Measurements from ENCODE around the gene IRF2BP2.

The IRF2BP2 gene

DNA sequence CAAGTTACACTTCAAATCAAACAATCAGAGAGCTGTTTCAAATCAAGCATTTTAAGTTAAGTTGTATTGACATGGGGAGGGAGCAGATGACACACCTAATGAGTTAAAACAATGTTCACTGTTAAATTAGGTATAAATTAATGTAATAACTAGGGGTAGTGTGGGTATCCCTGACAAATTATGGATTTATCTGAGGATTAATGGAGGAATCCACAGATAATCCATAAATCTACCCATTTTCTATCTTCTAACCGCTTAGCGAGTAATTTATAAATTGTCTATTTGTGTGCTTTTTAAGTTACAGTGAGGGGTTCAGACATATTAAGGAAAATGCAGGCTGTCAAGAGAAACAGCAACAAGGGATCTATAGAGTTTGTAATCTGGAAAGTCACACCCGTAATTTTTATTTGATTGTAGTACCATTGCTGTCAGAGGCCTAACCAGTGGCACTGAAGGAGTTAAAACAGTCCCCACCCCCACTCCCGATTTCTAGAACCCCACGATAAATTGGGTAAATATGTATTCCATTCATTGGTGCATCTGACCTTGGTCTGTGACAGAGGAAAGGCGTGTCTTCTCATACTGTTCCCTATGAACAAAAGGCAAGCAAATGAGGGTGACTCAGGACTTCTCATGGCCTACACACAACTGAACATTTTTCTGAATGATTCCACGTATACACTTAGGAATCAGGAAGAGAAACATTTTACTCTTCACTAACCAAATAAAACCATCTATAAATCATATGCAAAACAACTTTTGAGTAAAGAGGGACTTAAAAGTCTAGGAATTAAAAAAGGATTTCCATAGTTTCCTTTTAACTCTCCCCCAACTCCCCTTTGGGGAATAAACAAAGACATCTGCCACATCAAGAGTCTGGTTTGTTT is 7.4 kb downstream of the IRF2BP2 start:
- DNase-seq: no peak
- Histone ChIP-seq H3K79me1 (ENCODE audit: low read length) (peaks cover 8% of the 10 kb centered on the region), H3K56ac (ENCODE audit: low read length) (peak overlapping the region; percentile 18), H3K4me1 (ENCODE audit: control insufficient read depth, low read depth, low read length) (peaks cover 7% of the 10 kb centered on the region), H2AK5ac (ENCODE audit: low read length) (no peak overlapping the region), H3K36me3 (ENCODE audit: control insufficient read depth, insufficient read depth, low read length) (peaks cover 3% of the 10 kb centered on the region), H2BK120ac (ENCODE audit: low read depth, low read length) (no peak overlapping the region), H4K5ac (ENCODE audit: low read length) (no peak overlapping the region), H3K23ac (ENCODE audit: low read length) (no peak overlapping the region), H3K79me2 (ENCODE audit: control insufficient read depth, insufficient read depth, low read length) (peaks cover 35% of the 10 kb centered on the region), H3K4me3 (ENCODE audit: low read length) (no peak overlapping the region), H4K8ac (ENCODE audit: low read depth, low read length) (no peak overlapping the region), H3K4me2 (ENCODE audit: low read length) (no peak overlapping the region), H3K4ac (ENCODE audit: low read depth, low read length) (no peak overlapping the region), H3K27me3 (ENCODE audit: insufficient read depth, low read length, poor library complexity) (no peaks in the 10 kb centered on the region), H2BK15ac (replicated peaks; ENCODE audit: low read depth) (no peak overlapping the region), H3K27ac (ENCODE audit: low read depth, low read length) (no peak overlapping the region), H3K18ac (ENCODE audit: low read length) (peak overlapping the region; percentile 28), H2BK5ac (ENCODE audit: low read length) (no peak overlapping the region), H3K9ac (ENCODE audit: low read length) (peak overlapping the region; percentile 35)
- WGBS (ENCODE audit: extremely low coverage, insufficient coverage, low lambda C conversion rate): no CpG with 5 or more reads among the region's 7 CpGs

DNA sequence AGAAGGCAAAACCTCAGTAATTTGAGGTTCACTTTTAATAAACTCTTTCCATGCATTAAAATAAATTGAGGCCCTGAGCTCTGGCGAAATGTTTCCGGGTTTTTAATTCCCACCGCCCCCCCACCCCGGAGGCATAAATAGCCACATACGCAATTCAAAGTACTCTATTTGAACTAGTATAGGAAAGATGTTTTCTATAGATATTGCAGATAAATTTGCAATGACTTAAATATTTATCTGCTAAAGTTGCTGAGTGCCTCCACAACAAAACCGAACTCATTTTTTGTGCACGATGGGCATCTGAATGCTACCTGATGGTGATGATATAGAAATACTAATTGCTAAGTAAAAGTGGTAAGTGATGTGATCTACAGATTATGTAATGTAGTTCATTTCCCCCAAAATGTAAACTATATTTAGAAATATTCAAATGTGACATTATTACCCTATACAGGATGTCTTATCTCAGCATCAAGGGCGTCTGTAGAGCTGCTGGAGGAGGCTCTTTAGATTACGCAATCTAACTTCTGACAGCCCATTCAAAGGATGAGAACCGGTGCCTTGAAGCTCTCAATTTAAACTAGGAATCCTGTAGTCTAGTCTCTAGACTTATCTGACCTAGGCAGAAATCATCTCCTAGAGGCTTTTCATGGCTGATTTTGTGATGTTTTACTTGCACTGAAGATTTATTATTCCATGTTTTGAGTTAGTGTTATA is 8.5 kb downstream of the IRF2BP2 start:
- H2BK120ac ChIP-seq (ENCODE audit: low read depth, low read length): no peak overlapping the region
- peak overlapping the region; percentile 96 for H3K27ac ChIP-seq (ENCODE audit: low read depth, low read length)
- H3K4ac ChIP-seq (ENCODE audit: low read depth, low read length): no peak overlapping the region
- no peak overlapping the region for H4K5ac ChIP-seq (ENCODE audit: low read length)
- no peak overlapping the region for H2BK15ac ChIP-seq (replicated peaks; ENCODE audit: low read depth)
- no peak overlapping the region for H3K56ac ChIP-seq (ENCODE audit: low read length)
- no peak overlapping the region for H3K4me2 ChIP-seq (ENCODE audit: low read length)
- H3K4me1 ChIP-seq (ENCODE audit: control insufficient read depth, low read depth, low read length): peaks cover 6% of the 10 kb centered on the region
- peaks cover 25% of the 10 kb centered on the region for H3K79me2 ChIP-seq (ENCODE audit: control insufficient read depth, insufficient read depth, low read length)
- H3K4me3 ChIP-seq (ENCODE audit: low read length): no peak overlapping the region
- no peak overlapping the region for H2AK5ac ChIP-seq (ENCODE audit: low read length)
- no peak overlapping the region for H3K23ac ChIP-seq (ENCODE audit: low read length)
- DNase-seq: peak; percentile 76
- no peaks in the 10 kb centered on the region for H3K27me3 ChIP-seq (ENCODE audit: insufficient read depth, low read length, poor library complexity)
- WGBS (ENCODE audit: extremely low coverage, insufficient coverage, low lambda C conversion rate): no CpG with 5 or more reads among the region's 10 CpGs
- no peak overlapping the region for H4K8ac ChIP-seq (ENCODE audit: low read depth, low read length)
- no peak overlapping the region for H3K9ac ChIP-seq (ENCODE audit: low read length)
- peaks cover 5% of the 10 kb centered on the region for H3K79me1 ChIP-seq (ENCODE audit: low read length)
- H2BK5ac ChIP-seq (ENCODE audit: low read length): no peak overlapping the region
- no peak overlapping the region for H3K18ac ChIP-seq (ENCODE audit: low read length)
- H3K36me3 ChIP-seq (ENCODE audit: control insufficient read depth, insufficient read depth, low read length): no peaks in the 10 kb centered on the region

DNA sequence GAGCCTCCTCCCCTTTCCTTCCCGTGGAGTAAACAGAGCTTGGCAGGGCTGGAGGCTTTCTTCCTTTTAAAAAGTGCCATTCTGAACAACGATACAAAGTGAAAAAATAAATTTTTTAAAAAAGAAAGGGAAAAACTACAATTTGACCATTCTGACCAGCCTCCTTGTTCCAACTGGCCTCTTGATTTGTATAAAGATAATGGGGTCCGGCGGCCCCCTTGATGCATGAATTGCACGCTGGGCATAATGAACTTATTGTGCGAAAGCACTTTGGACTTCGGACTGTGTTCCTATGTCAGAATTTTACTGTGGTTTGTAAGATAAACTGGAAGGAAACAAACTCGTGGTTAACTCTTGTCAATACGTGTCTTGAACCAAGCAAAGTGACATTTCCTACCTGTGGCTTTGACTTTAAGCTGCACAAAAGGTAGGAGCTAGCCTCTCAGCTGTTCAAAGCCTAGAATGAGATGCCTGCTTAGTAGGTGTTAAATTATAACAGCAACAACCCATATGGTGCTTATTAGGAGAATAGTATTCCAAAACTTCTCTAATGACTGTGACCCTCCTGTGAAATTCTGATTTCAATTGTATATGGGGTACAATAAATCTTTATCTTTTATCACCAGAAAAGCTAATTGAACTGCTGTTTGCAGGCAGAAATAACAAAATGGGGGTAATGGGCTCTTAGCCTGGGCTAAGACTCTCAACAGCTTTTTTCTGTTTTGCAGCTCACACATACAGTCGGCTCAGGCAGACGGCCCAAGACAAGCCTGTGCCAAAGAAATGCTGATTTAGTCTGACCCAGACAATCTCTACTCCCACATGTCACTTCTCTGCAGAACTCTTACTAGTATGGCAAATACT is 9.3 kb downstream of the IRF2BP2 start:
- Histone ChIP-seq H3K9ac (ENCODE audit: low read length) (peak overlapping the region; percentile 75), H3K27ac (ENCODE audit: low read depth, low read length) (peak overlapping the region; percentile 96), H3K56ac (ENCODE audit: low read length) (peak overlapping the region; percentile 82), H2BK15ac (replicated peaks; ENCODE audit: low read depth) (peak overlapping the region; percentile 76), H3K4me3 (ENCODE audit: low read length) (no peak overlapping the region), H3K4ac (ENCODE audit: low read depth, low read length) (peak overlapping the region; percentile 43), H3K18ac (ENCODE audit: low read length) (peak overlapping the region; percentile 93), H3K79me1 (ENCODE audit: low read length) (peaks cover 4% of the 10 kb centered on the region), H2BK5ac (ENCODE audit: low read length) (no peak overlapping the region), H3K79me2 (ENCODE audit: control insufficient read depth, insufficient read depth, low read length) (peaks cover 18% of the 10 kb centered on the region), H3K27me3 (ENCODE audit: insufficient read depth, low read length, poor library complexity) (no peaks in the 10 kb centered on the region), H3K36me3 (ENCODE audit: control insufficient read depth, insufficient read depth, low read length) (no peaks in the 10 kb centered on the region), H2BK120ac (ENCODE audit: low read depth, low read length) (no peak overlapping the region), H3K4me1 (ENCODE audit: control insufficient read depth, low read depth, low read length) (peaks cover 4% of the 10 kb centered on the region), H4K8ac (ENCODE audit: low read depth, low read length) (peak overlapping the region; percentile 76), H3K23ac (ENCODE audit: low read length) (no peak overlapping the region), H2AK5ac (ENCODE audit: low read length) (no peak overlapping the region), H3K4me2 (ENCODE audit: low read length) (peak overlapping the region; percentile 55), H4K5ac (ENCODE audit: low read length) (no peak overlapping the region)
- no CpG with 5 or more reads among the region's 11 CpGs for WGBS (ENCODE audit: extremely low coverage, insufficient coverage, low lambda C conversion rate)
- no peak for DNase-seq

DNA sequence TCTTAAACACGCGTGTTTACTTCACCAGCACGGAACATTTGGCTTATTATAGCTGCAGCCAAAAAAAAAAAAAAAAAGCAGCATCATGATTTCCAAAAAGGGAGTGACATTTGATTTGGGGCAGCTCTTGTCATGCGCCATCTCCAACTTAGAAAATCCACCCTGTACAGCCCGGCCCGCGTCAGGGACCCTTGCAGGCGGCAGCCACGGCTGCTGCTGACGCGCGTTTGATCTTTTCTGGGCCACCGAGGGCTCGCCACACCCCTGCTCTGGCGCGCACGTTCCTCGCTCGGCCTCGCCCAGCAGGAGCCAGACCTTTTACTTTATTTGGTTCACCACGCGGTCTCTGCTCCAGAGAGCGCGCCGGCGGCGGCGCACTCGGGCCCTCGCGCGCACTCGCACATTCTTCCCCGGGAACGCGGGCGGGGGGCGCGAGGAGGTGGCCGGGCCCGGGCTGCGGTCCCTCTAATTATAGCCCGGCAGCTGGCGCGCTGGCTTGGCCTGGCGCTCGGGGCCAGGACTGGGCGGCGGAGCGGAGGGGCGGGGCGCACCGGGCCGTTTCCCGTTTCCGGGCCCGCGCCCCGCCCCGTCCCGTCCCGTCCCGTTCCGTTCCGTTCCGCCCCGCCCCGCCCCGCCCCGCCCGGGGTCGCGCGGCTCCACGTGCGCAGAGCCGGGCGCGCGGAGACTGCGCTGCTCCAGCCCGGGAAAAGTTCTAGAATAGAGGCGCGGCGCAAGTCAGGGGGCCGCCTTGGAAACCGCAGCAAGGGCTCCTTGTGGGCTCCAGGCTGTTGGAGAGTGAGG is 10.2 kb downstream of the IRF2BP2 start:
- Histone ChIP-seq H2BK15ac (replicated peaks; ENCODE audit: low read depth) (peak overlapping the region; percentile 76), H2BK5ac (ENCODE audit: low read length) (no peak overlapping the region), H3K23ac (ENCODE audit: low read length) (no peak overlapping the region), H3K56ac (ENCODE audit: low read length) (peak overlapping the region; percentile 89), H3K4me3 (ENCODE audit: low read length) (peak overlapping the region; percentile 23), H3K36me3 (ENCODE audit: control insufficient read depth, insufficient read depth, low read length) (no peaks in the 10 kb centered on the region), H2BK120ac (ENCODE audit: low read depth, low read length) (peak overlapping the region; percentile 35), H3K18ac (ENCODE audit: low read length) (peak overlapping the region; percentile 93), H3K4me2 (ENCODE audit: low read length) (peak overlapping the region; percentile 68), H3K27me3 (ENCODE audit: insufficient read depth, low read length, poor library complexity) (no peaks in the 10 kb centered on the region), H3K9ac (ENCODE audit: low read length) (peak overlapping the region; percentile 78), H4K8ac (ENCODE audit: low read depth, low read length) (peak overlapping the region; percentile 56), H3K79me2 (ENCODE audit: control insufficient read depth, insufficient read depth, low read length) (peaks cover 11% of the 10 kb centered on the region), H3K79me1 (ENCODE audit: low read length) (peaks cover 3% of the 10 kb centered on the region), H4K5ac (ENCODE audit: low read length) (no peak overlapping the region), H3K4ac (ENCODE audit: low read depth, low read length) (peak overlapping the region; percentile 18), H2AK5ac (ENCODE audit: low read length) (no peak overlapping the region), H3K27ac (ENCODE audit: low read depth, low read length) (peak overlapping the region; percentile 96), H3K4me1 (ENCODE audit: control insufficient read depth, low read depth, low read length) (peaks cover 3% of the 10 kb centered on the region)
- WGBS (ENCODE audit: extremely low coverage, insufficient coverage, low lambda C conversion rate): no CpG with 5 or more reads among the region's 87 CpGs
- peak; percentile 93 for DNase-seq
